Kidney (tissue), 14 donors: ENCODE data around the gene NLK. TPM values are rescaled to one million over a fixed set of nuclear protein-coding genes. Genes with fewer than 3 reads are reported as not detected.

Source experiments
- DNase-seq, 5 donors: peaks; one replicate each; pipeline ENCODE4 v3.0.0-alpha.2; 2013 to 2020
- FAIRE-seq: peaks from 2 replicates; lab custom pipeline; 2012; peaks lifted over from hg19 to GRCh38; lab: Jason Lieb, UNC
- H3K27ac ChIP-seq, 2 donors: one replicate each; pipeline ENCODE4 v1.7.0; 2013; ENCODE audit warnings: low read depth in 2 of 2, low read length in 2 of 2, inconsistent platforms in 1 of 2
- H3K27me3 ChIP-seq: one replicate; pipeline ENCODE4 v1.7.1; 2013; ENCODE audit warnings: low read length, inconsistent platforms; ENCODE audit not compliant: control insufficient read depth, insufficient read depth
- H3K36me3 ChIP-seq, 3 donors: one replicate each; pipeline versions ENCODE4 v1.7.0 to v1.7.1; 2013; ENCODE audit warnings: low read length in 3 of 3, control low read depth in 1 of 3, inconsistent platforms in 1 of 3; ENCODE audit not compliant: insufficient read depth in 3 of 3, control insufficient read depth in 2 of 3
- H3K4me1 ChIP-seq, 3 donors: one replicate each; pipeline versions ENCODE4 v1.7.0 to v1.7.1; 2013; ENCODE audit warnings: low read length in 3 of 3, inconsistent platforms in 1 of 3, low read depth in 1 of 3; ENCODE audit not compliant: control insufficient read depth in 2 of 3, insufficient read depth in 2 of 3
- H3K4me3 ChIP-seq, 3 donors: one replicate each; pipeline versions ENCODE4 v1.7.0 to v1.8.1; 2013; ENCODE audit warnings: low read length in 3 of 3, control low read depth in 1 of 3, inconsistent platforms in 1 of 3
- H3K9ac ChIP-seq, 3 donors: one replicate each; pipeline versions ENCODE4 v1.7.0 to v1.7.1; 2013; ENCODE audit warnings: low read length in 3 of 3, control low read depth in 1 of 3, inconsistent platforms in 1 of 3
- H3K9me3 ChIP-seq, 3 donors: one replicate each; pipeline versions ENCODE4 v1.7.0 to v1.7.1; 2013; ENCODE audit warnings: low read length in 3 of 3, control low read depth in 1 of 3, inconsistent platforms in 1 of 3; ENCODE audit not compliant: control insufficient read depth in 2 of 3, insufficient read depth in 1 of 3
- CTCF ChIP-seq: IDR thresholded peaks from 3 replicates; pipeline ENCODE4 v1.5.1; 2012; ENCODE audit warnings: mild to moderate bottlenecking, moderate library complexity, borderline replicate concordance; ENCODE audit not compliant: insufficient read depth; ENCODE audit errors: extremely low read depth
- intact Hi-C: fragments of 100-400 bp; cut with DNase I; formaldehyde crosslinking; loops from one replicate; pipeline ENCODE4 v1.11.1; 2022
- polyA plus RNA-seq: library from polyadenylated mRNA; stranded (reverse); fragments of 350-450 nt; fragmentation: Illumina TruSeq; extraction: RNeasy Lipid Tissue Mini Kit (QIAGEN cat#74804); gene quantifications from one replicate; pipeline ENCODE4 v1.2.3, GENCODE V29; 2014; ENCODE audit warnings: low read depth, low replicate concordance; ENCODE audit not compliant: insufficient read depth
- total RNA-seq: library from RNA; stranded (reverse); fragmentation: NEBNext Ultra II Directional; extraction: Animal tissue kit (Norgen Biotek cat#: 25700); gene quantifications from one replicate; pipeline ENCODE4 v1.2.1, GENCODE V29; 2021
- donor health status: control.
- donor health status: control.
- donor health status: control.
- donor health status: control.
- donor health status: control.
- donor health status: DM: yes; HTN: yes; CAD: no.
- donor health status: Normal renal cell carcinoma (clear cell type).

Gene NLK
- total and polyA plus RNA-seq, 2 donors from 2014 or later: 20.2 to 31.3 TPM

- H3K9me3 ChIP-seq: no peaks in the 10 kb centered on the region
Observed at GRCh38 chr17:28059675-28060074, 17.2 kb downstream of the NLK start.

GRCh38 chr17:28065706-28066105 lies 23.2 kb downstream of the NLK start:
- FAIRE-seq (no peak), DNase-seq (no peak)
- H3K4me3 ChIP-seq: no peak overlapping the region
- no peak for TF ChIP-seq CTCF
- H3K9ac ChIP-seq: no peak overlapping the region
- H3K9me3 ChIP-seq: no peaks in the 10 kb centered on the region
- H3K4me1 ChIP-seq: no peaks in the 10 kb centered on the region
- intact Hi-C loops: no loop called here
- no peaks in the 10 kb centered on the region for H3K27me3 ChIP-seq
- no peaks in the 10 kb centered on the region for H3K36me3 ChIP-seq
- no peak overlapping the region for H3K27ac ChIP-seq

More at GRCh38 chr17:28059675-28060074, 17.2 kb downstream of the NLK start:
- FAIRE-seq (no peak), DNase-seq (no peak)
- H3K9ac ChIP-seq: no peak overlapping the region
- H3K4me3 ChIP-seq: no peak overlapping the region
- H3K4me1 ChIP-seq: no peaks in the 10 kb centered on the region
- H3K27ac ChIP-seq: no peak overlapping the region
- no peak for TF ChIP-seq CTCF
- no peaks in the 10 kb centered on the region for H3K36me3 ChIP-seq
- intact Hi-C loops: no loop called here
- no peaks in the 10 kb centered on the region for H3K27me3 ChIP-seq

- no peaks in the 10 kb centered on the region for H3K4me1 ChIP-seq
- H3K27me3 ChIP-seq: no peaks in the 10 kb centered on the region
- no peak for TF ChIP-seq CTCF
- peaks cover 0 to 8% (median 2%) of the 10 kb centered on the region in 3 donors for H3K9me3 ChIP-seq
- intact Hi-C loops: no loop called here
- FAIRE-seq: no peak
- H3K4me3 ChIP-seq: no peak overlapping the region
- peaks cover 0 to 6% (median 0%) of the 10 kb centered on the region in 3 donors for H3K36me3 ChIP-seq
- no peak overlapping the region for H3K9ac ChIP-seq
- DNase-seq: no peak
- no peak overlapping the region for H3K27ac ChIP-seq
Observed at GRCh38 chr17:28069061-28069460, 26.6 kb downstream of the NLK start.

GRCh38 chr17:28071179-28071578 lies 28.7 kb downstream of the NLK start:
- Histone ChIP-seq H3K27me3 (no peaks in the 10 kb centered on the region), H3K4me3 (no peak overlapping the region), H3K36me3 (peaks cover 0 to 6% (median 0%) of the 10 kb centered on the region in 3 donors), H3K27ac (no peak overlapping the region), H3K9ac (no peak overlapping the region), H3K9me3 (peaks cover 0 to 8% (median 2%) of the 10 kb centered on the region in 3 donors), H3K4me1 (no peaks in the 10 kb centered on the region)
- FAIRE-seq (no peak), DNase-seq (no peak)
- TF ChIP-seq CTCF: no peak
- intact Hi-C loops: no loop called here
